ENCODE results near the gene STIL.
"Not testable (repeated sequence)": the region's sequence is repeated elsewhere in the genome, so short reads cannot be mapped to it uniquely, and the experiment has no call there.

STIL gene

GRCh38 chr1:47323599-47324031 lies 9.7 kb upstream of the STIL start:
- H3K9me3 ChIP-seq (ENCODE audit: control insufficient read depth in 2 of 2, low read length in 2 of 2), result no peaks in the 10 kb centered on the region
- H3K4me3 ChIP-seq (ENCODE audit: low read length in 2 of 2), result no peak overlapping the region
- H3K27me3 ChIP-seq (ENCODE audit: control insufficient read depth in 1 of 2, insufficient read depth in 2 of 2, low read length in 2 of 2), result no peaks in the 10 kb centered on the region
- no peaks in the 10 kb centered on the region for H3K4me1 ChIP-seq (ENCODE audit: control insufficient read depth, insufficient read depth, low read length)
- no peak overlapping the region for H3K27ac ChIP-seq (ENCODE audit: low read length)
- no peaks in the 10 kb centered on the region for H3K36me3 ChIP-seq (ENCODE audit: control insufficient read depth in 2 of 2, insufficient read depth in 2 of 2, low read length in 2 of 2)
- H3K9ac ChIP-seq (ENCODE audit: low read length in 2 of 2), result no peak overlapping the region

DNA sequence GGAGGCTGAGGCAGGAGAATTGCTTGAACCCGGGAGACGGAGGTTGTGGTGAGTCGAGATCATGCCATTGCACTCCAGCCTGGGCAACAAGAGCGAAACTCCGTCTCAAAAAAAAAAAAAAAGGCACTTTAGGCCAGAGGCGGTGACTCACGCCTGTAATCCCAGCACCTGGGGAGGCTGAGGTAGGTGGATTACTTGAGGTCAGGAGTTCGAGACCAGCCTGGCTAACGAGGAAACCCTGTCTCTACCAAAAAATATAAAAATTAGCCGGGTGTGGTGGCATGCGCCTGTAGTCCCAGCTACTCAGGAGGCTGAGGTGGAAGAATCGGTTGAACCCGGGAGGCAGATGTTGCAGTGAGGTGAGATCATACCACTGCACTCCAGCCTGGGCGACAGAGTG lies 6.0 kb upstream of the STIL start:
- H3K9me3 ChIP-seq (ENCODE audit: control insufficient read depth in 2 of 2, low read length in 2 of 2); H3K27me3 ChIP-seq (ENCODE audit: control insufficient read depth in 1 of 2, insufficient read depth in 2 of 2, low read length in 2 of 2); H3K36me3 ChIP-seq (ENCODE audit: control insufficient read depth in 2 of 2, insufficient read depth in 2 of 2, low read length in 2 of 2); H3K9ac ChIP-seq (ENCODE audit: low read length in 2 of 2); H3K4me1 ChIP-seq (ENCODE audit: control insufficient read depth, insufficient read depth, low read length); H3K27ac ChIP-seq (ENCODE audit: low read length); H3K4me3 ChIP-seq (ENCODE audit: low read length in 2 of 2): not testable (repeated sequence)

DNA sequence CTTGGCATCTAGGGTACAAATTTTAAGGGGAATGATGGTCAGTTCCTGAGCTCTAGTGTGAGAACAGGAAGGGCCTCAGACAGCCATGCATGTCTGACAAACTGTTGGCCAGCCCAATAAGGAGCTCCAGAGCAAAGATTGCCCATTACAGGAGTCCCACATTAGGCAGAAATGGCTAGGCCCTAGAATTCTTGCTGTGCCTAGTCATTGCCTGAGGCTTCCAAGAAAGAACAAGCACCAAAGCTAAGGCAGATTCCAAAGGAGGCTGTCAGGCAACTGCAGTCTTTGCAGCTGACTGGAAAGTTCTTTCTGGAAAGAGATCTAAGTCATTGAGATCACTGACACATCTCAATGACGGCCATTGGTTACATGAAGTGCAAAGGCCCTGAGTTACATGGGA lies 3.9 kb upstream of the STIL start:
- Histone ChIP-seq H3K9ac (ENCODE audit: low read length in 2 of 2) (no peak overlapping the region), H3K4me1 (ENCODE audit: control insufficient read depth, insufficient read depth, low read length) (peaks cover 7% of the 10 kb centered on the region), H3K4me3 (ENCODE audit: low read length in 2 of 2) (no peak overlapping the region), H3K36me3 (ENCODE audit: control insufficient read depth in 2 of 2, insufficient read depth in 2 of 2, low read length in 2 of 2) (no peaks in the 10 kb centered on the region), H3K27ac (ENCODE audit: low read length) (no peak overlapping the region), H3K9me3 (ENCODE audit: control insufficient read depth in 2 of 2, low read length in 2 of 2) (no peaks in the 10 kb centered on the region), H3K27me3 (ENCODE audit: control insufficient read depth in 1 of 2, insufficient read depth in 2 of 2, low read length in 2 of 2) (no peaks in the 10 kb centered on the region)

DNA sequence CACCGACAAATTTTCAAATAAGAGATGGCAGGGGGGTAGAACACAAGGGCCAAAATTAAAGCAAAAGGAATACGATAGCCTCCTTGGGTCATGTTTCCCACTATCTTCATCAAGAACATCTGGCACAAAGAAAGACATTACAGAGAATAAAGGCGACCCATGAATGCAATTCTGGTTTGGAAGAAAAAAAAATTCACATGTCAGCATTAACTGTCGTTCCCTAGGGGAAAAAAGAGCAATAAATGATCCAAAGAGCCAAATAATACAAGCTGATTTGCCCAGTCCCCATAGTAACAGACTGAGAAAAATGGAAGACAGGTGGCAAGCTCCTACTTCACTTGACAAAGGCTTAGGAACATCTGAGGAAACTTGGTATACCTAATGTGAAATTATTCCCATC lies 4.5 kb downstream of the STIL start:
- Histone ChIP-seq H3K4me3 (ENCODE audit: low read length in 2 of 2) (no peak overlapping the region), H3K9ac (ENCODE audit: low read length in 2 of 2) (no peak overlapping the region), H3K4me1 (ENCODE audit: control insufficient read depth, insufficient read depth, low read length) (peaks cover 7% of the 10 kb centered on the region), H3K9me3 (ENCODE audit: control insufficient read depth in 2 of 2, low read length in 2 of 2) (no peaks in the 10 kb centered on the region), H3K27ac (ENCODE audit: low read length) (no peak overlapping the region), H3K36me3 (ENCODE audit: control insufficient read depth in 2 of 2, insufficient read depth in 2 of 2, low read length in 2 of 2) (no peaks in the 10 kb centered on the region), H3K27me3 (ENCODE audit: control insufficient read depth in 1 of 2, insufficient read depth in 2 of 2, low read length in 2 of 2) (no peaks in the 10 kb centered on the region)

GRCh38 chr1:47302472-47302871 lies 11.5 kb downstream of the STIL start:
- Histone ChIP-seq H3K9me3 (ENCODE audit: control insufficient read depth in 2 of 2, low read length in 2 of 2) (no peaks in the 10 kb centered on the region), H3K27ac (ENCODE audit: low read length) (no peak overlapping the region), H3K9ac (ENCODE audit: low read length in 2 of 2) (no peak overlapping the region), H3K4me3 (ENCODE audit: low read length in 2 of 2) (no peak overlapping the region), H3K4me1 (ENCODE audit: control insufficient read depth, insufficient read depth, low read length) (no peaks in the 10 kb centered on the region), H3K27me3 (ENCODE audit: control insufficient read depth in 1 of 2, insufficient read depth in 2 of 2, low read length in 2 of 2) (no peaks in the 10 kb centered on the region), H3K36me3 (ENCODE audit: control insufficient read depth in 2 of 2, insufficient read depth in 2 of 2, low read length in 2 of 2) (no peaks in the 10 kb centered on the region)

GRCh38 chr1:47298025-47298699 lies 15.8 kb downstream of the STIL start:
- H3K27ac ChIP-seq (ENCODE audit: low read length), result no peak overlapping the region
- H3K9ac ChIP-seq (ENCODE audit: low read length in 2 of 2), result no peak overlapping the region

GRCh38 chr1:47295579-47295978 lies 18.4 kb downstream of the STIL start:
- Histone ChIP-seq H3K36me3 (ENCODE audit: control insufficient read depth in 2 of 2, insufficient read depth in 2 of 2, low read length in 2 of 2) (no peaks in the 10 kb centered on the region), H3K9me3 (ENCODE audit: control insufficient read depth in 2 of 2, low read length in 2 of 2) (no peaks in the 10 kb centered on the region), H3K4me3 (ENCODE audit: low read length in 2 of 2) (no peak overlapping the region), H3K4me1 (ENCODE audit: control insufficient read depth, insufficient read depth, low read length) (no peaks in the 10 kb centered on the region), H3K27ac (ENCODE audit: low read length) (no peak overlapping the region), H3K27me3 (ENCODE audit: control insufficient read depth in 1 of 2, insufficient read depth in 2 of 2, low read length in 2 of 2) (no peaks in the 10 kb centered on the region), H3K9ac (ENCODE audit: low read length in 2 of 2) (no peak overlapping the region)

More at GRCh38 chr1:47298025-47298699, 15.8 kb downstream of the STIL start:
- Histone ChIP-seq H3K36me3 (ENCODE audit: control insufficient read depth in 2 of 2, insufficient read depth in 2 of 2, low read length in 2 of 2) (no peaks in the 10 kb centered on the region), H3K9me3 (ENCODE audit: control insufficient read depth in 2 of 2, low read length in 2 of 2) (no peaks in the 10 kb centered on the region), H3K4me3 (ENCODE audit: low read length in 2 of 2) (no peak overlapping the region), H3K4me1 (ENCODE audit: control insufficient read depth, insufficient read depth, low read length) (no peaks in the 10 kb centered on the region), H3K27me3 (ENCODE audit: control insufficient read depth in 1 of 2, insufficient read depth in 2 of 2, low read length in 2 of 2) (no peaks in the 10 kb centered on the region)

GRCh38 chr1:47294863-47295262 lies 19.1 kb downstream of the STIL start:
- not testable (repeated sequence) for H3K36me3 ChIP-seq (ENCODE audit: control insufficient read depth in 2 of 2, insufficient read depth in 2 of 2, low read length in 2 of 2); H3K4me3 ChIP-seq (ENCODE audit: low read length in 2 of 2); H3K4me1 ChIP-seq (ENCODE audit: control insufficient read depth, insufficient read depth, low read length); H3K27me3 ChIP-seq (ENCODE audit: control insufficient read depth in 1 of 2, insufficient read depth in 2 of 2, low read length in 2 of 2); H3K9ac ChIP-seq (ENCODE audit: low read length in 2 of 2); H3K9me3 ChIP-seq (ENCODE audit: control insufficient read depth in 2 of 2, low read length in 2 of 2); H3K27ac ChIP-seq (ENCODE audit: low read length)

GRCh38 chr1:47288116-47288515 lies 25.8 kb downstream of the STIL start:
- not testable (repeated sequence) for H3K4me3 ChIP-seq (ENCODE audit: low read length in 2 of 2); H3K9ac ChIP-seq (ENCODE audit: low read length in 2 of 2); H3K36me3 ChIP-seq (ENCODE audit: control insufficient read depth in 2 of 2, insufficient read depth in 2 of 2, low read length in 2 of 2); H3K27ac ChIP-seq (ENCODE audit: low read length); H3K9me3 ChIP-seq (ENCODE audit: control insufficient read depth in 2 of 2, low read length in 2 of 2); H3K4me1 ChIP-seq (ENCODE audit: control insufficient read depth, insufficient read depth, low read length); H3K27me3 ChIP-seq (ENCODE audit: control insufficient read depth in 1 of 2, insufficient read depth in 2 of 2, low read length in 2 of 2)

GRCh38 chr1:47280142-47280541 lies 33.8 kb downstream of the STIL start:
- Histone ChIP-seq H3K9me3 (ENCODE audit: control insufficient read depth in 2 of 2, low read length in 2 of 2) (no peaks in the 10 kb centered on the region), H3K36me3 (ENCODE audit: control insufficient read depth in 2 of 2, insufficient read depth in 2 of 2, low read length in 2 of 2) (no peaks in the 10 kb centered on the region), H3K27me3 (ENCODE audit: control insufficient read depth in 1 of 2, insufficient read depth in 2 of 2, low read length in 2 of 2) (no peaks in the 10 kb centered on the region), H3K27ac (ENCODE audit: low read length) (no peak overlapping the region), H3K9ac (ENCODE audit: low read length in 2 of 2) (no peak overlapping the region), H3K4me3 (ENCODE audit: low read length in 2 of 2) (no peak overlapping the region), H3K4me1 (ENCODE audit: control insufficient read depth, insufficient read depth, low read length) (no peaks in the 10 kb centered on the region)

DNA sequence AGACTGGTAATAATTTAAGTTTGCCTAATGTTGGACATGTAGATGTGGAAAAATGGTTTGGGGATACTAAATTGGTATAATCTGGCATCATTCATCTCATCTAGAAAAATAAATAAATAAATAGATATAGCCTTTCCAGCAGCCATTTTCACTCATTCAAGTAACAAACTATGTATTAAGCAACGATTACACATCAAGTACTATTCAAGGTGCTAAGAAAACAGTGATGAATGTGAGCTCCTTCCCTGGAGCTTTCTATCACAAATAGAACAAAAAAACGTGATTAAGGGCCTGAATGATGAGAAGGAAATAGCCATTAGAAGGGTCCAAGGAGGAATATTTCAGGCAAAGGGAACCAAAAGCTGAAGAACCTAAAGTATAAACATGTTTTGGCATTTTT lies 37.1 kb downstream of the STIL start:
- Histone ChIP-seq H3K9ac (ENCODE audit: low read length in 2 of 2) (no peak overlapping the region), H3K27me3 (ENCODE audit: control insufficient read depth in 1 of 2, insufficient read depth in 2 of 2, low read length in 2 of 2) (no peaks in the 10 kb centered on the region), H3K4me3 (ENCODE audit: low read length in 2 of 2) (no peak overlapping the region), H3K27ac (ENCODE audit: low read length) (no peak overlapping the region), H3K9me3 (ENCODE audit: control insufficient read depth in 2 of 2, low read length in 2 of 2) (no peaks in the 10 kb centered on the region), H3K36me3 (ENCODE audit: control insufficient read depth in 2 of 2, insufficient read depth in 2 of 2, low read length in 2 of 2) (no peaks in the 10 kb centered on the region), H3K4me1 (ENCODE audit: control insufficient read depth, insufficient read depth, low read length) (no peaks in the 10 kb centered on the region)
